Endothelial cell of umbilical vein (primary cell): ENCODE results near the gene ASB10.

Source experiments
- EZH2 ChIP-seq: IDR thresholded peaks from 2 replicates; pipeline ENCODE4 v1.6.1; 2012; ENCODE audit warnings: borderline replicate concordance, low read depth, mild to moderate bottlenecking, moderate library complexity, low read length, inconsistent platforms; ENCODE audit not compliant: severe bottlenecking
- GATA2 ChIP-seq: IDR thresholded peaks from 2 replicates; pipeline ENCODE4 v1.7.0; 2011; ENCODE audit warnings: low read depth, mild to moderate bottlenecking, moderate library complexity, mixed read lengths, low read length; ENCODE audit not compliant: insufficient read length, insufficient read depth
- JUN ChIP-seq: IDR thresholded peaks from 2 replicates; pipeline ENCODE4 v1.6.1; 2011; ENCODE audit warnings: borderline replicate concordance, low read depth; ENCODE audit not compliant: insufficient read length, insufficient read depth
- MYC ChIP-seq: IDR thresholded peaks from one replicate; pipeline ENCODE4 v1.6.1; 2011; ENCODE audit warnings: mild to moderate bottlenecking, low read depth, low read length
- POLR2AphosphoS5 ChIP-seq: IDR thresholded peaks from 2 replicates; pipeline ENCODE4 v1.6.1; 2012; ENCODE audit warnings: low read depth, mild to moderate bottlenecking, control low read depth, low read length, moderate library complexity; ENCODE audit not compliant: insufficient read depth
- TF ChIP-seq, protein P1 (sequence below), 2 donors: IDR thresholded peaks; 1 replicate in 1 of 2; 2 replicates in 1 of 2; pipeline ENCODE4 v1.5.1; 2011; ENCODE audit warnings: low read length in 2 of 2, mild to moderate bottlenecking in 2 of 2, moderate library complexity in 2 of 2, control low read depth in 1 of 2, inconsistent platforms in 1 of 2, low read depth in 1 of 2; ENCODE audit not compliant: insufficient read depth in 1 of 2; ENCODE audit errors: extremely low read depth in 1 of 2

DNA sequence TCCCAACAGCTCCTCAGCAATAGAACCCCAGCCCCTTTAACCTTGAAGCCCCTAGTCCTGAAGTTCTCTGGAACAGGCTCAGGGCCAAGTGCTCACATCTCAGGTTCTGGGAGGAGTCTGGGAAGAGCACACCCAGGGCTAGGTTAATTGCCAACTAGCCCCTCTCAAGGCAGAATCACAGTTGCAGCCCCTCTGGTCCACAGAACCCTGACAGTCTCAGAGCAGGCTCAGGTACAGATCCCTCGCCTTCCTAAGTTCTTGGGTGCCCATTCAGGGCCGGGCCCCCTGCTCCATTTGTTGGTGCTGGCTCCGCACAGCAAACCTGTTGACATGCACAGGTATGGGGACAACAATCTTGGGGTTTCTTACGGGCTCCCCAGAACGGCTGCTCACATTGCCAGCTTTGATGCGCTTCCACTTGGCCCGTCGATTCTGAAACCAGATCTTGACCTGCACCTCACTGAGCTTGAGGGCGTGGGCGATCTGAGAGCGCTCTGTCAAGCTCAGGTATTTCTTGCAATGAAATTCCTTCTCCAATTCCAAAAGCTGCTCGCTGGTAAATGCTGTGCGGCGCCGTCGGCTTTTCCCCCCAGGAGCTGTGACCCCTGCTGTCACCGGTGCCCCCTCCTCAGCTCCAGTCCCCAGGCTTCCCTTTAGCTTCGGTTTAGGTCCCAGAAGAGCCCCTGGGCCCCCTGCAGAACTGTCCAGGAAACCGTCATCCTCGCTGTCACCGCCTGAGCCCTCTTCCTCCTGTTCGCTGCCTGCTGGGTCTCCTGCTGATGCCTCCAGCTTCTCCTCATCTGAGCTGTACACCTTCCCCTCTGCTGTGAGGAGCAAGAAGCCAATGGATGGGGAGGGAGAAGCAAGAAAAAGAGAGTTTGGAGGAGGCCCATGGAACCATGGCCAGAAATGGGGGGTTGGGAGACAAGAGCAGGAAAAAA, 38.5 kb downstream of the ASB10 start:
- TF ChIP-seq, protein P1, sequence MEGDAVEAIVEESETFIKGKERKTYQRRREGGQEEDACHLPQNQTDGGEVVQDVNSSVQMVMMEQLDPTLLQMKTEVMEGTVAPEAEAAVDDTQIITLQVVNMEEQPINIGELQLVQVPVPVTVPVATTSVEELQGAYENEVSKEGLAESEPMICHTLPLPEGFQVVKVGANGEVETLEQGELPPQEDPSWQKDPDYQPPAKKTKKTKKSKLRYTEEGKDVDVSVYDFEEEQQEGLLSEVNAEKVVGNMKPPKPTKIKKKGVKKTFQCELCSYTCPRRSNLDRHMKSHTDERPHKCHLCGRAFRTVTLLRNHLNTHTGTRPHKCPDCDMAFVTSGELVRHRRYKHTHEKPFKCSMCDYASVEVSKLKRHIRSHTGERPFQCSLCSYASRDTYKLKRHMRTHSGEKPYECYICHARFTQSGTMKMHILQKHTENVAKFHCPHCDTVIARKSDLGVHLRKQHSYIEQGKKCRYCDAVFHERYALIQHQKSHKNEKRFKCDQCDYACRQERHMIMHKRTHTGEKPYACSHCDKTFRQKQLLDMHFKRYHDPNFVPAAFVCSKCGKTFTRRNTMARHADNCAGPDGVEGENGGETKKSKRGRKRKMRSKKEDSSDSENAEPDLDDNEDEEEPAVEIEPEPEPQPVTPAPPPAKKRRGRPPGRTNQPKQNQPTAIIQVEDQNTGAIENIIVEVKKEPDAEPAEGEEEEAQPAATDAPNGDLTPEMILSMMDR (IDR thresholded peaks at IDR 0.05; ENCODE audit: extremely low read depth in 1 of 2, insufficient read depth in 1 of 2, low read depth in 1 of 2, low read length in 2 of 2): no peak
- TF ChIP-seq EZH2 (no peak), MYC (no peak), GATA2 (no peak), JUN (no peak), POLR2AphosphoS5 (no peak)
